Neural cell (in vitro differentiated cells): ENCODE data around the gene IFI6.

ENCODE experiments used
- EZH2 ChIP-seq: fragments of 200-600, 300-800 bp; shearing (Covaris generic), sonication (generic); IDR thresholded peaks from 2 replicates; pipeline ENCODE4 v1.6.1; 2014; ENCODE audit warnings: antibody characterized with exemption, low read length, borderline replicate concordance, mild to moderate bottlenecking; ENCODE audit not compliant: insufficient read depth, poor library complexity, severe bottlenecking
- POLR2AphosphoS5 ChIP-seq: IDR thresholded peaks from 2 replicates; pipeline ENCODE4 v1.6.1; 2012
- SMC3 ChIP-seq: fragments of 450-650 bp; conservative IDR thresholded peaks from 2 replicates; pipeline ENCODE4 v1.6.1; 2014; ENCODE audit warnings: antibody characterized with exemption, mild to moderate bottlenecking, moderate library complexity; ENCODE audit not compliant: poor library complexity
- TAF1 ChIP-seq: IDR thresholded peaks from 2 replicates; pipeline ENCODE4 v1.6.1; 2012; ENCODE audit warnings: low read depth
- TF ChIP-seq, protein P1 (sequence below): fragments of 450-650 bp; IDR thresholded peaks from 2 replicates; pipeline ENCODE4 v1.5.1; 2014; ENCODE audit warnings: antibody characterized with exemption, mild to moderate bottlenecking, moderate library complexity; ENCODE audit not compliant: poor library complexity, severe bottlenecking

- TF ChIP-seq, protein P1, sequence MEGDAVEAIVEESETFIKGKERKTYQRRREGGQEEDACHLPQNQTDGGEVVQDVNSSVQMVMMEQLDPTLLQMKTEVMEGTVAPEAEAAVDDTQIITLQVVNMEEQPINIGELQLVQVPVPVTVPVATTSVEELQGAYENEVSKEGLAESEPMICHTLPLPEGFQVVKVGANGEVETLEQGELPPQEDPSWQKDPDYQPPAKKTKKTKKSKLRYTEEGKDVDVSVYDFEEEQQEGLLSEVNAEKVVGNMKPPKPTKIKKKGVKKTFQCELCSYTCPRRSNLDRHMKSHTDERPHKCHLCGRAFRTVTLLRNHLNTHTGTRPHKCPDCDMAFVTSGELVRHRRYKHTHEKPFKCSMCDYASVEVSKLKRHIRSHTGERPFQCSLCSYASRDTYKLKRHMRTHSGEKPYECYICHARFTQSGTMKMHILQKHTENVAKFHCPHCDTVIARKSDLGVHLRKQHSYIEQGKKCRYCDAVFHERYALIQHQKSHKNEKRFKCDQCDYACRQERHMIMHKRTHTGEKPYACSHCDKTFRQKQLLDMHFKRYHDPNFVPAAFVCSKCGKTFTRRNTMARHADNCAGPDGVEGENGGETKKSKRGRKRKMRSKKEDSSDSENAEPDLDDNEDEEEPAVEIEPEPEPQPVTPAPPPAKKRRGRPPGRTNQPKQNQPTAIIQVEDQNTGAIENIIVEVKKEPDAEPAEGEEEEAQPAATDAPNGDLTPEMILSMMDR: no peak
- TF ChIP-seq POLR2AphosphoS5 (no peak), EZH2 (no peak), SMC3 (no peak), TAF1 (no peak)
These were observed 12.2 kb upstream of the IFI6 start for GRCh38 chr1:27684176-27684575.
